Peyer's patch (tissue), 4 donors: ENCODE results near the gene SPR.

ENCODE experiments used
- CTCF ChIP-seq, 6 experiments: fragments of 450-650 bp in 4 of 6; fragments of 200-600 bp in 2 of 6; sonication (generic) in 1 of 6; IDR thresholded peaks; one replicate each; pipeline ENCODE4 v1.5.1; 2017 to 2019; ENCODE audit warnings: antibody characterized with exemption in 6 of 6, mild to moderate bottlenecking in 3 of 6, moderate library complexity in 1 of 6
- POLR2A ChIP-seq, 2 donors: fragments of 450-650 bp; IDR thresholded peaks; one replicate each; pipeline ENCODE4 v1.5.1; 2017; ENCODE audit warnings: antibody characterized with exemption in 2 of 2, mild to moderate bottlenecking in 2 of 2, moderate library complexity in 2 of 2

GRCh38 chr2:72888438-72889202 is 1.4 kb downstream of the SPR start:
- TF ChIP-seq CTCF (IDR thresholded peaks at IDR 0.05): no peak
- no peak for TF ChIP-seq POLR2A (IDR thresholded peaks at IDR 0.05)
